MCF 10A (cell line): ENCODE measurements around the gene PARD3. TPM values are rescaled to one million over a fixed set of nuclear protein-coding genes. Genes with fewer than 3 reads are reported as not detected.
A peak's percentile ranks its signal among the peaks of the same experiment; 100 is the strongest.

ENCODE experiments used
- BruUV-seq: library from RNA; stranded (reverse); fragments of 400-500 nt; replicated peaks from 2 replicates; lab custom pipeline; 2021; lab: Mats Ljungman, UMichigan
- CTCF ChIA-PET: fragments of 300-600 bp; sonication (Branson Sonifier 250); formaldehyde crosslinking; extraction: SDS; loops from one replicate; lab custom pipeline; 2021; ENCODE audit warnings: antibody characterized with exemption, inconsistent platforms; lab: Yijun Ruan, JAX
- POLR2A ChIA-PET: fragments of 300-600, 350-650 bp; sonication (Branson Sonifier 250); formaldehyde crosslinking; extraction: SDS; loops from one replicate; lab custom pipeline; 2020; ENCODE audit warnings: antibody characterized with exemption, inconsistent platforms; lab: Yijun Ruan, JAX
- DNase-seq: peaks from one replicate; pipeline ENCODE4 v3.0.0-alpha.2; 2018; ENCODE audit not compliant: unreplicated experiment
- H3K27ac Mint-ChIP-seq: one replicate; pipeline ENCODE4 v1.8.0; 2022; ENCODE audit warnings: mild to moderate bottlenecking, low read depth, mixed read lengths; ENCODE audit not compliant: unreplicated experiment
- H3K27me3 Mint-ChIP-seq: one replicate; pipeline ENCODE4 v1.8.0; 2022; ENCODE audit warnings: mixed read lengths; ENCODE audit not compliant: insufficient read depth, unreplicated experiment
- H3K36me3 Mint-ChIP-seq: one replicate; pipeline ENCODE4 v1.8.0; 2022; ENCODE audit warnings: mild to moderate bottlenecking, moderate library complexity, mixed read lengths; ENCODE audit not compliant: insufficient read depth, unreplicated experiment
- H3K4me1 Mint-ChIP-seq: one replicate; pipeline ENCODE4 v1.8.0; 2022; ENCODE audit warnings: mixed read lengths; ENCODE audit not compliant: insufficient read depth, unreplicated experiment
- H3K4me3 Mint-ChIP-seq: one replicate; pipeline ENCODE4 v1.8.0; 2022; ENCODE audit warnings: mild to moderate bottlenecking, moderate library complexity, mixed read lengths; ENCODE audit not compliant: unreplicated experiment
- H3K9me3 Mint-ChIP-seq: one replicate; pipeline ENCODE4 v1.8.0; 2022; ENCODE audit warnings: mixed read lengths; ENCODE audit not compliant: unreplicated experiment
- intact Hi-C: fragments of 100-400 bp; cut with micrococcal nuclease; formaldehyde crosslinking; loops from 2 replicates; pipeline ENCODE4 v1.14.1; 2022
- total RNA-seq: library from RNA; stranded (reverse); gene quantifications from 2 replicates; pipeline ENCODE4 v1.2.3, GENCODE V29; 2022
- TF ChIP-seq, protein P1 (sequence below): fragments of 200-600 bp; IDR thresholded peaks from one replicate; pipeline ENCODE4 v1.8.0; 2022; ENCODE audit warnings: antibody characterized with exemption, mild to moderate bottlenecking; ENCODE audit not compliant: unreplicated experiment

The PARD3 gene
- total RNA-seq, 1 experiment from 2014 or later = 70.0 TPM

DNA sequence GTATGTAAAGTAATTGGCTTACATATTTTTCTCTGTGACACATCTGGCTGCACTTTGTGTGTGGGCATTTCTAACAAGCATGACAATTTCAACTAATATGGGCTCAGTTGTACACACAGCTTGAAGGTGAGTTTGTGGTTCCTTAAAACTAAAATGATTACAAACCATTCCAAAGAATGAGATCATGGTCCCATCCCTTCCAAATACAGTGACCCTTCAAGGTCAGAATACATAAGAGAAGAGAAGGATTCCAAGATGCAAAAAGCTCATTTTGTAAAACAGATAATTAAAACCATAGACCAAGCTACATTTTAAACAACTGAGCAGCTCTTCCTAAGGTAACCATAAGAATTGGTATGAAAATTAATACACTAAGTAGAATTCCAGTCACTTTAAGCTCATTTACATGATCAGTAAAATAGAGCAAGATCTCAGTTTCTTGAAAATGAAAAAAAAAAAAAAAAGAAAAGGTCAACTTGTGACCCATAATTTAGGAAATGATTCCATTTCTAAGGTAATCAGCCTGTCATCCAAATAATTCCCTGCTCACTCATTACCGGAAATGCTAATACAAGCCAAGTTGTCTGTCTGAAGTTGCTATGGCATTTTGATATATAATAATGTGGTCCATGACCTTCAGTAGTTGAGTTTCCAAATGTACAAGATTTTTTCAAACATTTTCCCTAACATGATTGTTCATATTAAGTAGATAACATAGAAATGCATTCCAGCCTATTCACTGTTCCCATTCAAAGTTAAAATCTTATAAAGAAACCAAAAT, 688.5 kb downstream of the PARD3 start:
- peaks cover 8% of the 10 kb centered on the region for H3K4me1 Mint-ChIP-seq
- CTCF ChIA-PET = interaction anchor here (0.6 to 0.7 kb wide), 3 partner anchors 29 to 1106 kb away, joined by 3 to 6 read pairs (median 4); no protein-coding TSS in a partner anchor
- intact Hi-C loops = no loop called here
- H3K27me3 Mint-ChIP-seq = no peaks in the 10 kb centered on the region
- no TSS peak for BruUV-seq
- DNase-seq = no peak
- H3K4me3 Mint-ChIP-seq = no peak overlapping the region
- peaks cover 22% of the 10 kb centered on the region for H3K36me3 Mint-ChIP-seq
- no peaks in the 10 kb centered on the region for H3K9me3 Mint-ChIP-seq
- H3K27ac Mint-ChIP-seq = no peak overlapping the region
- POLR2A ChIA-PET = no interaction called here
- TF ChIP-seq, protein P1, sequence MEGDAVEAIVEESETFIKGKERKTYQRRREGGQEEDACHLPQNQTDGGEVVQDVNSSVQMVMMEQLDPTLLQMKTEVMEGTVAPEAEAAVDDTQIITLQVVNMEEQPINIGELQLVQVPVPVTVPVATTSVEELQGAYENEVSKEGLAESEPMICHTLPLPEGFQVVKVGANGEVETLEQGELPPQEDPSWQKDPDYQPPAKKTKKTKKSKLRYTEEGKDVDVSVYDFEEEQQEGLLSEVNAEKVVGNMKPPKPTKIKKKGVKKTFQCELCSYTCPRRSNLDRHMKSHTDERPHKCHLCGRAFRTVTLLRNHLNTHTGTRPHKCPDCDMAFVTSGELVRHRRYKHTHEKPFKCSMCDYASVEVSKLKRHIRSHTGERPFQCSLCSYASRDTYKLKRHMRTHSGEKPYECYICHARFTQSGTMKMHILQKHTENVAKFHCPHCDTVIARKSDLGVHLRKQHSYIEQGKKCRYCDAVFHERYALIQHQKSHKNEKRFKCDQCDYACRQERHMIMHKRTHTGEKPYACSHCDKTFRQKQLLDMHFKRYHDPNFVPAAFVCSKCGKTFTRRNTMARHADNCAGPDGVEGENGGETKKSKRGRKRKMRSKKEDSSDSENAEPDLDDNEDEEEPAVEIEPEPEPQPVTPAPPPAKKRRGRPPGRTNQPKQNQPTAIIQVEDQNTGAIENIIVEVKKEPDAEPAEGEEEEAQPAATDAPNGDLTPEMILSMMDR = no peak

DNA sequence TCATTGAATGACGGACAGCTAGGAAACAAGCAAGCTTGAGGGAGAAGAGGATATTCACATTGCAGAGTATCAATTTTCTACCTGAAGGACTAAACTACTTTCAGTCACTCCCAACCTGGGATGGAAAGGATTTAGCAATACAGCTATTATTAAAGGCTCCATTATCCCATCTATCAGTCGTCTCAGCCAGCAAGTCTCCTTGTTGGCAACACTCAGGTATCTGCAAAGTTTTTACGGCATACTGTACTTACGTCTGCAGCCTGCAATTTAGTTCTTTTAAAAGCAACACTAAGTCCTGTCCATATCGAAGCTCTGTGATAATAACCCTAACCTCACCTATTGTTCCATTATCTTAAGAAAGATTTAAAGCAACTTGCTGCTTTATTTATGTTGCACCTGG, 689.4 kb downstream of the PARD3 start:
- ChIA-PET CTCF (no interaction called here), POLR2A (interaction anchor here (0.9 kb wide), 1 partner anchor 31 kb away, joined by 3 read pairs; no protein-coding TSS in a partner anchor)
- TF ChIP-seq, protein P1 = no peak
- H3K4me3 Mint-ChIP-seq = no peak overlapping the region
- no peaks in the 10 kb centered on the region for H3K27me3 Mint-ChIP-seq
- no peaks in the 10 kb centered on the region for H3K9me3 Mint-ChIP-seq
- peaks cover 17% of the 10 kb centered on the region for H3K36me3 Mint-ChIP-seq
- DNase-seq = no peak
- BruUV-seq = no TSS peak
- no peak overlapping the region for H3K27ac Mint-ChIP-seq
- intact Hi-C loops = loop anchor here (2.0 kb wide), 1 partner anchor 795 kb away; no protein-coding TSS in a partner anchor
- peaks cover 8% of the 10 kb centered on the region for H3K4me1 Mint-ChIP-seq

DNA sequence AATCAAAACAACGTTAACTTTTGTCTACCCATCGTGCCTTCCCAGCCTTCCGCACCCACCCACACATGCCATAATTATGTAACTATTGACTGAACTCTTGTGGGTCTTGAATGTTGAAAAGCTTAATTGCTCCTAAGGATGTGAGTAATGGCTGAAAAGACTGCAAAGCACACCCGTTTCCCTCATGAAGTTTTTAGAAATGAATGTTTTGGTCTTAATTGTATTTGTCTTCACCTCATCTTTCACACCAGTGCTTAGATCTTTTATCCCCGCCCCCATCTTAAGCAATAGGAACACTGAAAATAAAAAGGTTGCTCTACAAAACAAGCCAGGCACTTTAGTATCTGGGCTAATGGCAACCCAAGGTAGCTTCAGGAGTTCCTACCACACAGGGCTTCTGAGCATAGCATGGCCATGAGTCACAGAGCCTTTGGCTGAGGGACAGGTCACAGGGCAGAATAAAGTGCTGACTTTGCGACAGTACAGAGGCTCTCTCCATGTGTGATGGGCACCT, 690.5 kb downstream of the PARD3 start:
- TF ChIP-seq, protein P1 = no peak
- DNase-seq = peak; percentile 79
- Mint-ChIP-seq H3K9me3 (no peaks in the 10 kb centered on the region), H3K27ac (no peak overlapping the region), H3K36me3 (peaks cover 5% of the 10 kb centered on the region), H3K4me1 (peaks cover 8% of the 10 kb centered on the region), H3K4me3 (no peak overlapping the region), H3K27me3 (no peaks in the 10 kb centered on the region)
- ChIA-PET POLR2A (interaction anchor here (1.5 kb wide), 1 partner anchor 32 kb away, joined by 4 read pairs; no protein-coding TSS in a partner anchor), CTCF (no interaction called here)
- no TSS peak for BruUV-seq
- intact Hi-C loops = loop anchor here (2.0 kb wide), 1 partner anchor 794 kb away; no protein-coding TSS in a partner anchor
